Endodermal cell (in vitro differentiated cells): ENCODE results near the gene PTPRN2. TPM values are rescaled to one million over a fixed set of nuclear protein-coding genes. Genes with fewer than 3 reads are reported as not detected.

Experiments used
- DNase-seq: peaks from one replicate; pipeline ENCODE4 v3.0.0-alpha.2; 2017
- H3K27ac ChIP-seq: 2 replicates; pipeline ENCODE4 v1.5.1; 2013; ENCODE audit warnings: mild to moderate bottlenecking, low read depth, low read length, moderate library complexity
- H3K27me3 ChIP-seq: 2 replicates; pipeline ENCODE4 v1.6.1; 2013; ENCODE audit warnings: mild to moderate bottlenecking, low read length, moderate library complexity; ENCODE audit not compliant: insufficient read depth, control insufficient read depth, poor library complexity, severe bottlenecking
- H3K36me3 ChIP-seq: 2 replicates; pipeline ENCODE4 v1.7.0; 2013; ENCODE audit warnings: mild to moderate bottlenecking, low read length, moderate library complexity; ENCODE audit not compliant: control insufficient read depth, insufficient read depth
- H3K4me1 ChIP-seq: one replicate; pipeline ENCODE4 v1.7.0; 2013; ENCODE audit warnings: low read length; ENCODE audit not compliant: control insufficient read depth, insufficient read depth
- H3K4me3 ChIP-seq: 2 replicates; pipeline ENCODE4 v1.5.1; 2013; ENCODE audit warnings: mild to moderate bottlenecking, low read length, moderate library complexity
- H3K9ac ChIP-seq: 2 replicates; pipeline ENCODE4 v1.6.1; 2013; ENCODE audit warnings: mild to moderate bottlenecking, low read length, moderate library complexity; ENCODE audit not compliant: poor library complexity, severe bottlenecking; ENCODE audit errors: extremely low read depth
- H3K9me3 ChIP-seq: 2 replicates; pipeline ENCODE4 v1.6.1; 2013; ENCODE audit warnings: mild to moderate bottlenecking, low read length, moderate library complexity; ENCODE audit not compliant: control insufficient read depth
- H3K27ac Mint-ChIP-seq: 2 replicates; pipeline ENCODE4 v1.8.0; 2020; ENCODE audit warnings: mixed read lengths
- H3K27me3 Mint-ChIP-seq: 2 replicates; pipeline ENCODE4 v1.8.0; 2021; ENCODE audit warnings: mild to moderate bottlenecking, mixed read lengths; ENCODE audit not compliant: insufficient read depth
- H3K36me3 Mint-ChIP-seq: 2 replicates; pipeline ENCODE4 v1.8.0; 2020; ENCODE audit warnings: low read depth, mixed read lengths
- H3K4me1 Mint-ChIP-seq: 2 replicates; pipeline ENCODE4 v1.8.0; 2020; ENCODE audit warnings: mixed read lengths
- H3K4me3 Mint-ChIP-seq: 2 replicates; pipeline ENCODE4 v1.8.0; 2020; ENCODE audit warnings: mild to moderate bottlenecking, moderate library complexity, mixed read lengths
- H3K9me3 Mint-ChIP-seq: 2 replicates; pipeline ENCODE4 v1.8.0; 2020; ENCODE audit warnings: mild to moderate bottlenecking, mixed read lengths
- CTCF ChIP-seq: fragments of 200-600 bp; sonication (generic); conservative IDR thresholded peaks from 2 replicates; pipeline ENCODE4 v1.5.0; 2021; ENCODE audit warnings: antibody characterized with exemption, mild to moderate bottlenecking
- WGBS, 2 experiments: methylation state at CpG; one replicate each; pipeline versions ENCODE4 v1.1.5 to v1.1.7; 2013; ENCODE audit warnings: missing lambda C conversion rate in 2 of 2, mixed read lengths in 1 of 2; ENCODE audit not compliant: insufficient coverage in 1 of 2, insufficient read length in 1 of 2; 5-methylcytosine and 5-hydroxymethylcytosine counted together
- total RNA-seq, 2 donors: library from RNA; stranded (reverse); fragmentation: NEBNext Ultra II Directional in 1 of 2; extraction: Animal tissue kit (Norgen Biotek cat#: 25700) in 1 of 2; gene quantifications; 2 replicates in 1 of 2; 3 replicates in 1 of 2; pipeline ENCODE4 v1.2.1, GENCODE V29; 2021

PTPRN2 gene
- total RNA-seq, 2 donors from 2014 or later: 0.69 to 1.2 TPM

GRCh38 chr7:158392251-158392650 is 195.4 kb downstream of the PTPRN2 start:
- H3K4me1 ChIP-seq: no peaks in the 10 kb centered on the region
- no peak for DNase-seq
- no peak for TF ChIP-seq CTCF
- peaks cover 6% of the 10 kb centered on the region for H3K4me1 Mint-ChIP-seq
- no peak overlapping the region for H3K4me3 Mint-ChIP-seq
- no peak overlapping the region for H3K27ac ChIP-seq
- no peak overlapping the region for H3K4me3 ChIP-seq
- H3K27me3 ChIP-seq: no peaks in the 10 kb centered on the region
- H3K9me3 ChIP-seq: peaks cover 60% of the 10 kb centered on the region
- WGBS, 2 experiments: 73 to 82% methylated on average over 7 to 11 of the region's 11 CpGs
- no peak overlapping the region for H3K27ac Mint-ChIP-seq
- no peaks in the 10 kb centered on the region for H3K36me3 Mint-ChIP-seq
- no peaks in the 10 kb centered on the region for H3K9me3 Mint-ChIP-seq
- no peak overlapping the region for H3K9ac ChIP-seq
- H3K27me3 Mint-ChIP-seq: no peaks in the 10 kb centered on the region
- H3K36me3 ChIP-seq: no peaks in the 10 kb centered on the region

GRCh38 chr7:158391541-158391940 is 196.1 kb downstream of the PTPRN2 start:
- DNase-seq: no peak
- no peaks in the 10 kb centered on the region for H3K36me3 ChIP-seq
- Mint-ChIP-seq H3K4me1 (peaks cover 3% of the 10 kb centered on the region), H3K36me3 (no peaks in the 10 kb centered on the region), H3K27me3 (no peaks in the 10 kb centered on the region), H3K9me3 (no peaks in the 10 kb centered on the region), H3K4me3 (no peak overlapping the region), H3K27ac (no peak overlapping the region)
- no peaks in the 10 kb centered on the region for H3K27me3 ChIP-seq
- H3K27ac ChIP-seq: no peak overlapping the region
- H3K9me3 ChIP-seq: peaks cover 64% of the 10 kb centered on the region
- 87 to 88% methylated on average over 3 to 4 of the region's 4 CpGs for WGBS, 2 experiments
- no peak for TF ChIP-seq CTCF
- no peak overlapping the region for H3K4me3 ChIP-seq
- H3K4me1 ChIP-seq: no peaks in the 10 kb centered on the region
- H3K9ac ChIP-seq: no peak overlapping the region

- H3K9me3 ChIP-seq: peaks cover 65% of the 10 kb centered on the region
- no peaks in the 10 kb centered on the region for H3K27me3 ChIP-seq
- WGBS, 2 experiments: 79 to 88% methylated on average over 6 to 12 of the region's 12 CpGs
- Mint-ChIP-seq H3K4me1 (peaks cover 5% of the 10 kb centered on the region), H3K36me3 (no peaks in the 10 kb centered on the region), H3K27me3 (no peaks in the 10 kb centered on the region), H3K4me3 (no peak overlapping the region), H3K9me3 (no peaks in the 10 kb centered on the region), H3K27ac (no peak overlapping the region)
- H3K27ac ChIP-seq: no peak overlapping the region
- H3K9ac ChIP-seq: no peak overlapping the region
- H3K4me3 ChIP-seq: no peak overlapping the region
- H3K4me1 ChIP-seq: no peaks in the 10 kb centered on the region
- no peak for TF ChIP-seq CTCF
- no peaks in the 10 kb centered on the region for H3K36me3 ChIP-seq
- DNase-seq: no peak
Observed at GRCh38 chr7:158391141-158391540, 196.5 kb downstream of the PTPRN2 start.
